ENCODE data around the gene SPECC1.
"Not testable (repeated sequence)": the region's sequence is repeated elsewhere in the genome, so short reads cannot be mapped to it uniquely, and the experiment has no call there.

SPECC1 gene, protein sequence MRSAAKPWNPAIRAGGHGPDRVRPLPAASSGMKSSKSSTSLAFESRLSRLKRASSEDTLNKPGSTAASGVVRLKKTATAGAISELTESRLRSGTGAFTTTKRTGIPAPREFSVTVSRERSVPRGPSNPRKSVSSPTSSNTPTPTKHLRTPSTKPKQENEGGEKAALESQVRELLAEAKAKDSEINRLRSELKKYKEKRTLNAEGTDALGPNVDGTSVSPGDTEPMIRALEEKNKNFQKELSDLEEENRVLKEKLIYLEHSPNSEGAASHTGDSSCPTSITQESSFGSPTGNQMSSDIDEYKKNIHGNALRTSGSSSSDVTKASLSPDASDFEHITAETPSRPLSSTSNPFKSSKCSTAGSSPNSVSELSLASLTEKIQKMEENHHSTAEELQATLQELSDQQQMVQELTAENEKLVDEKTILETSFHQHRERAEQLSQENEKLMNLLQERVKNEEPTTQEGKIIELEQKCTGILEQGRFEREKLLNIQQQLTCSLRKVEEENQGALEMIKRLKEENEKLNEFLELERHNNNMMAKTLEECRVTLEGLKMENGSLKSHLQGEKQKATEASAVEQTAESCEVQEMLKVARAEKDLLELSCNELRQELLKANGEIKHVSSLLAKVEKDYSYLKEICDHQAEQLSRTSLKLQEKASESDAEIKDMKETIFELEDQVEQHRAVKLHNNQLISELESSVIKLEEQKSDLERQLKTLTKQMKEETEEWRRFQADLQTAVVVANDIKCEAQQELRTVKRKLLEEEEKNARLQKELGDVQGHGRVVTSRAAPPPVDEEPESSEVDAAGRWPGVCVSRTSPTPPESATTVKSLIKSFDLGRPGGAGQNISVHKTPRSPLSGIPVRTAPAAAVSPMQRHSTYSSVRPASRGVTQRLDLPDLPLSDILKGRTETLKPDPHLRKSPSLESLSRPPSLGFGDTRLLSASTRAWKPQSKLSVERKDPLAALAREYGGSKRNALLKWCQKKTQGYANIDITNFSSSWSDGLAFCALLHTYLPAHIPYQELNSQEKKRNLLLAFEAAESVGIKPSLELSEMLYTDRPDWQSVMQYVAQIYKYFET

DNA sequence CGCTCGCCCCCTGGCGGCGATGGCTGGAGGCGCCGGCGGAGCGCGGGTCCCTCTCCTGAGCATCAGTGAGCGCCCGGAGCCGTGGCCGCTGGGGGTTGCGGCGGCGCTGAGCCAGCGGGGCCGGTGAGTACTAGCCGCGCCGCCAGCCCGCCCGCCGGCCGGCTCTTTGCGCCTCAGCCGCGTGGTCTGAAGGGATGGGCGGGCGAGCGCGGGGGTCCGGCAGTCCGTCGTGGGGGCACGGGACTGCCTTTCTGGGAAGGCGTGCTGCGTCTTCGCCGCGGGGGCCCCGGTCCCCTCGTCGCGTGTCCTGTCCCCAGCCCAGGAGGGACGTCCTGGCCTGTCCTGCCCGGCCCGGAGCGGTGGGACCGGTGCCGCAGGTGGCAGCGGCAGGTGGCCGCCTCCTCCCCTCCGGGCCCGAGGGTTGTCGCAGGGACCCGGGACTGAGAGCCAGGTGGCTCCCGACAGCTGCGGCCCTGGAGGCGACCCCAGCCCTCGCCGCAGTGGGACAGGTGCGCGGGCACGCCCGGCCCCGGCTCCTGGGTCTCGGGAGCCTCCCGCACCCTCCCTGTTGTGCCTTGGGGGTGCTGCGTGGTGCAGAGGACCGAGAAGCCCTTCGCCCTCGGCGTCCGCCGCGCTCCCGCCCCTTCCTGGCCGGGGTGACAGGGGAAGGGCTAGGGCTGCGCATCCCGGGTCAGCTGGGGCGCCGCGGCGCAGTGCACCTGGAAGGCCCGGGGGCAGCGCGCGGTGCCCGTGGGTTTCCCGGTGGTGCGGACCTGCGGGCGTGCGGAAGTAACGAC is at the start of gene SPECC1:
Gene SPECC1, plus strand, starts transcription at position 58 of the 797 bp plus-strand sequence. CDS start 87,293 bp downstream, outside the sequence.
- peak; percentile 91 for DNase-seq (ENCODE audit: low read depth)

DNA sequence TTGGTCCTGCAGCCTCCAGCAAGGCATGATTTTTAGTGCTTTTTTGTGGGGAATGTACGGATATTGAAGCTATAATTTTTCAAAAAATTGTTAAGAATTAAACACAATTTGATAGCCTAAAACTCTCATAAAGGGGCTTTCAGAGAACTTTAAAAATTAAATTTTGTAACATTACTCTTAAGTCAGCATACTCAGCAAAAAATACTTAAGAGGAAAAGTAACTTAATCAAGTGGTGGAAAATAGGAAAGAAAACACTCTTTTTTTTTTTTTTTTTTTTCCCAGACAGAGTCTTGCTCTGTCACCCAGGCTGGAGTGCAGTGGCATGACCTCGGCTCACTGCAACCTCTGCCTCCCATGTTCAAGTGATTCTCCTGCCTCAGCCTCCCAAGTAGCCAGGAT is 46.2 kb upstream of the SPECC1 start:
- DNase-seq (ENCODE audit: low read depth) = not testable (repeated sequence)

DNA sequence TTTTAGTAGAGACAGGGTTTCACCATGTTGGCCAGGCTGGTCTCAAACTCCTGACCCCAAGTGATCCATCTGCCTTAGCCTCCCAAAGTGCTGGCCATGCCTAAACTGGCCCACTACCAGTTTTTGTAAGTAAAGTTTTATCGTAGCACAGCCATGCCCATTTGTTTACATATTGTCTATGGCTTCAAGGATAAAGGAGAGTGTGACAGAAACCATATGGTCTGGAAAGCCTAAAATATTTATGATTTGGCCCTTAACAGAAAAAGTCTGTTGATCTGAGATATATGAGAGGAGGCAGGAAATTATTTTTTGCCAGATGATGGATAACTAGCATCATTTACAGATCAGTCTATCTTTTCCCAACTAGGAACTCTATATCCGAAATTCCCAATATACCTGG is 36.0 kb upstream of the SPECC1 start:
- no peak for DNase-seq (ENCODE audit: low read depth)

DNA sequence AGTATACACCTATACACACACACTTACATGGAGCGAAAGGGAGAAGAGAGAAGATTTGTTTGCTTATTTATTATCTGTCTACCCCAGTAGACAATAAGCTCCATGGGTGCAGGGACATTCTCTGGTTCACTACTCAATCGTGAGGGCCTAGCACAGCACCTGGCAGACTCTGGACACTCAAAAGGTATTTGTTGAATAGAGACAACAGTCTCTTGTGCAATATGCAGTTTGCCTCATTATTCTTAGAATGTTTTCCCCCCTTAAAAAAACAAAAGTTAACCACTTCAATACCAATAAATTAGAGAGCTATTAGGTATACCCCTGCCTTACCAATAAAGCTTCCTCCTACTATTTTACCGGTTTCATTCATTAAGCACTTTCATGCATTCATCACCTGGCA is 33.6 kb upstream of the SPECC1 start:
- DNase-seq (ENCODE audit: low read depth) = no peak

DNA sequence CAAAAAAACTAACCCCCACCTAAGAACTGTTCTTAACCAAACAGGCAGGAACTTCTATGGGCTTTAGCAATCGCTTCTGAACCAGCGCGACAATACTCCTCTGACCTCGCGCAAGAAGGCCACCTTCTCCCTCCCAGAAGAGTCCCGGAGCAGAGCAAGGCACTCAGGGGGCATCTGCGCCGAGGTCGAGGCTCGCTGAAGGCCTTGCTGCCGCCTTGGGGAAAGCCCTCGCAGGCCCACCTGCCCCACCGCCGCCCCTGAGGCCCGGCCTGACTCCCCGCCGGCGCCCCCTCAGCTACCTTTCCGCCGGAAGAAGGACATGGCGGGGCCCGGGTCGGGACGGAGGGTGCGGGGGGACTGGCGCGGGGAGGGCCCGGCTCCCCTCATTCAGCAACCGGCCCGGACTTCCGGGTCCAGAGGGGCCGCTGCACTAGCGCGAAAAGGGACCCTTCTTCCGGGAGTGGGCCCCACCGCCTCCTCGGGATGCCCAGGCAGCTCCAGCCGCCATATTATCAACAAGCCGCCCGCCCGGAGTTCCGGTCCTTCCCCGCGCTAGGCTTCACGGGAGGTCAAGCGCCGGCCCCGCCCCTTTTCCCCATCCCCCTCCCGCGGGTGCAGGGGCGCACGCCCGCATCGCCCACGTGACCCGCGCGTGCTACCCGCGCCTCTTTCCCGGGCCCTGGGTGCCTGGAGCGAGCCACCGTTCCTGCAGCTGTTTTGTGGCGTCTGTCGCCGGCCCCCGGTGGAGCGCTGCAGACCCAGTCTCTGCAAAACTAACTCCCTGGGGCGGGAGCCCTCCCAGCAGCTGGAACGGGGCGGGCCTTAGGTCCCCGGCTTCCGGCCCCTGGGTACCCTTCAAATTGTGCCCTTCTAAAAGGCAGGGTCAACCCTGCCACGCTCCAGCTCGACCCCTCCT is 31.6 kb upstream of the SPECC1 start, which contains the start of gene AKAP10:
Gene AKAP10, minus strand, starts transcription at position 536 of the 916 bp plus-strand sequence. Its CDS starts 149 bp downstream, at position 387.
- peak; percentile 94 for DNase-seq (ENCODE audit: low read depth)

DNA sequence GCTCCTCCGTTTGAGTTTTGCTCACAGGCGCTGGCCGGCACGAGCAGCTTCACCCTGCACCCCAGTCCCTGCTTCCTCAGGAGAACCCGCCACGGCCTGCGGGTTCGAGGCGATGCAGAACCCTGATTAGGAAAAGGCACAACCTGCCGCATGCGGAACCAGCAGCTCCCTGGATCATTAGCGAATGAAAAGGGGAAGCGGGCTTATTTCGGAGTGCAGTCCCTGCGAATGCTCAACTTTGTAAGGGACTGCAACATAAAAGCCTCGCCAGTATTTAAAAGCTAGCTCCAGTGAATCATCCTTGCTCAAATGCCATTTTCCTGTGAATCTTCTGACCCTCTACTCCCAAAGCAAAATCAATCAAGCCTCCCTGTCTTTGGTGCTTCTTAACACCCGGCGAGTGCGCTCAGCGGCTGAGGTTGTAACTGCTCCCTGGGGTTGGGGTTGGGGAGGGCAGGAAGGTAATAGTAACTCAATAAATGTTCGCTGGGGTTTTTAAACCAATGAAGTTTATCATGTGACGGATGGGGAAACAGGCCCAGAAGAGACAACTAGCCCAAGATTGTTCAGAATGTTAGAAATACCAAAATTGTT is 30.9 kb upstream of the SPECC1 start:
- no peak for DNase-seq (ENCODE audit: low read depth)

DNA sequence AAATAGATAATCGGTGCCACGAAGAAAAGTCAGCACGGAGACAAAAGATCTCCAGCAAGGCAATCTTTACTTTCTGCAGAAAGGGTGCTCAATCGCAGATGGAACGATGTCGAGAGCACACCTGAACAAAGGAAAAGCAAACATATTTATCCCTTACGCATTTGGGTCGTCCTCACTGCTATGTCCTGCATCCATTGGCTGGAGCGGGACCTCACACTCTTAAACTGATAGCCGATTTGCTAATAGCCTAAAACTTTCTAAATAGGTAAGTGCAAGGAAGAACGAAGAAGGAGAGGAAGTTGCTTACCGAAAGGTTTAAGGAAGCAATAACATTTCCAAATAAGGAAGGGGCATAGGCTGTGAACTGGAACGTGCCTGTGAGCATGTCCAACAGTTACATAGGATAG is 30.4 kb upstream of the SPECC1 start:
- DNase-seq (ENCODE audit: low read depth) = no peak

DNA sequence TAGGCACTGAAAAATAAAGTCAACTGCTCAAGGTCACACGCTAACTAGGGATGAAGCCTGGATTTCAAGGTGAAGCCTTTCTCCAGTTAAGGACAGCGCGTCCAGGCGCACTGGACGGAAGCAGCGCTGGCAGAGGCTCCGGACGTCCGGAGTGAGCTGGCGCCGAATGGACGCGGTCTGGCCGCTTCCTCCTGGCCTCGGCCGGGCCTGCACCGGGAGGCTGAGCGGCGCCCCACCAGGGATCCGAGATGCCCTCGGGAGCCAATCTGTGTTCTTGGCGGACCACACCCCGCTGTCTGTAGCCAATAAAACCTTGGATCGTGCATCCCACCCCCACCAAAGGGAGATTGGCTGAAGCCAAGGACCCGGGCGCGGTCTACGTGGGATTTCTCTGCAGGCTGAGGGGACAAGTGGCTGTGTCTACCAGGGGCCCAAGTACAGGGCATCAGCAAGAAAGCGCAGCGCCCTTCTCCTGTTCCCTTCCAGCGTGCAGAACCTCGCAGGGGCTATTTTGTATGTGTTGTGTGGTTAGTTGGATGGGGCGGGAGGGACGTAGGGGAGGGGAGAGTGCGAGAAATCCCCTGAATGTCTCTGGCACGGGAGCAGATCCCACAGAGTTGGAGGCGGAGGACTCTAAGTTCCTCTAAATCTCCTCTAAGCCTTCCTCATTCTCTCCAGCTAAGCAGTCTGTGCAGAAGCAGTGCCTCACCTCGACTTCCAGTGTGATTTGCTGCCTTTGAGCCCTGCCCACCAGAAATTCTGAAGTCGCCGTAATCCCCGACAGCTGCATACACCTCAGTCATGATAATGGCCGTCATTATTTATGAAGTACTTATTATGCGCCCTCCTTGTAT is 29.0 kb upstream of the SPECC1 start:
- DNase-seq (ENCODE audit: low read depth) = no peak

DNA sequence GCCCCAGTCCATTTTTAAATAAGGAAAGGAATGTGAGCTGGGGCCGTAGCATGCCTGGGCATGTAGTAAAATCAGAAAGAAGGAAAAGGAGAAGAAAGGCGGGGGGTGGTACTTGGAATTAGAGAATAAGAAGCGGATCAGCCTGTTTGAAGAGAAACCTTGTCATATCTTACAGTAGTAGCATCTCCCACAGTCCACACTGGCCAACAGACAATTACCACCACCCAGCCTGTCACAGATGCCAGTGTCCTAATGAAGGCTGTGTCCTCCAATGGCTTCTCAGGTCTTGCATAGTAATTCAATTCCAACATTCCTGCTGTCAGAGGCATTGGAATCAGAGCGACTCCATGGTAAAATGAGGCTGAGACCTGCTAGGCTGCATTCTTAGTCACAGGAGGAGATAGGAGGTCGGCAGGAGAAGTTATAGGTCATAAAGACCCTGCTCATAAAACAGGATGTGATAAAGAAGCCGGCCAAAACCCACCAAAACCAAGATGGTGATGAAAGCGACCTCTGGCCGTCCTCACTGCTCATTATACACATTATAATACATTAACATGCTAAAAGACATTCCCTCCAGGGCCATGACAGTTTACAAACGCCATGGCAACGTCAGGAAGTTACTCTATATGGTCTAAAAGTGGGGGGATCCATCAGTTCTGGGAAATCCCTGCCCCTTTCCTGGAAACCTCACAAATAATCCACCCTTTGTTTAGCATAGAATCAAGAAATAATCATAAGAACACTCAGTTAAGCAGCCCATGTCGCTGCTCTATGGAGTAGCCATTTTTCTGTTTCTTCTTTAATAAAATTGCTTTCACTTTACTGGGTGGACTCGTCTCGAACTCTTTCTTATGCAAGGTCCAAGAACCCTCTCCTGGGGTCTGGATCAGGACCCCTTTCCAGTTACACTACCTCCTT is 22.0 kb upstream of the SPECC1 start:
- DNase-seq (ENCODE audit: low read depth) = no peak

DNA sequence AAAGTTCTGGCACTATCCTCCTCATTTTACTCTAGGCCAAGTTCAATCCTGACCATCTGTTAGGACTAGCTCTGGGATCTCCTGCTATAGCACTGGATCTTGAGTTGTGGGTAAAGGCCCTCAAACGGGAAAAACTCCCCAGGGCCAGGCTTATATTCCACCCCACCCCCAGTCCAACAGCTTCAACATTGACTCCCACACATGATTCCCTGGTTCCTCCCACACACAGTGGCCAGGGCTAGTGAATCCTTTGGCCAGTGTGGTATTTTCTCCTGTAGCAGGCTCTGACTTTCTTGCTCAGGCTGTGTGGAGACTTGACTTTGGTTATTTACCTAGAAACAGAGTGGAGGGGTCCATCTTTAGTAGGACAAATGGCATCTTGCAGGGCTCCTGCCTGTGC is 21.3 kb upstream of the SPECC1 start:
- no peak for DNase-seq (ENCODE audit: low read depth)

DNA sequence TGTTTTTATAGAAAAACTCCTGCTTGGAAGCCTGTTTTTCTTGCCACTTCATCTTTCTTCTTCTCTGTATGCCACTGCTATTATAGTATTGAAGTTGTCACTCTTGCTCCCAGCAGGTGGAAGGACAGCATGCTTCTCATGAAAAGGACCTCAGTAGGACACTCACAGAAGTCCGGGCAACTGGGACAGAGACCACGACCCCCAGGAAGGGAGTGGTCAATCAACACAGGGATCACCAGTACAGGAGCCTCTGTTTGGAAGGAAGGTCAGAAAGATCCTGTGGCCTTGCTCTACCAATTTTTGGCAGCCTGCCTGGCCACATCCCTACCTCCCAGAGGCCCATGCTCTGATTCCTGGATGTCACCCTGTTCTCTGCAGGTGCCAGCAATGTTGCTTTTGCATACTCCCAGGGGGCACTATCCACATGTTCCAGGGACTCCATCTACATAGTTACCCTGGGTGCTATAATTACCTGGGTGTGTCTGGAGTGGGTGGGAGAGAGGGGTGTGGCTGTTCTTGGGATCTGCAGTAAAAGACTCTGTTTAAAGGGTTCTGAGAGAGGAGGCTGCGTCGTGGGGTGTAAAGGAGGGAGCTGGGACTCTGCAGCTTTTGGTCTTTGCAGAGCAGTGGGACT is 17.8 kb upstream of the SPECC1 start:
- DNase-seq (ENCODE audit: low read depth) = no peak

DNA sequence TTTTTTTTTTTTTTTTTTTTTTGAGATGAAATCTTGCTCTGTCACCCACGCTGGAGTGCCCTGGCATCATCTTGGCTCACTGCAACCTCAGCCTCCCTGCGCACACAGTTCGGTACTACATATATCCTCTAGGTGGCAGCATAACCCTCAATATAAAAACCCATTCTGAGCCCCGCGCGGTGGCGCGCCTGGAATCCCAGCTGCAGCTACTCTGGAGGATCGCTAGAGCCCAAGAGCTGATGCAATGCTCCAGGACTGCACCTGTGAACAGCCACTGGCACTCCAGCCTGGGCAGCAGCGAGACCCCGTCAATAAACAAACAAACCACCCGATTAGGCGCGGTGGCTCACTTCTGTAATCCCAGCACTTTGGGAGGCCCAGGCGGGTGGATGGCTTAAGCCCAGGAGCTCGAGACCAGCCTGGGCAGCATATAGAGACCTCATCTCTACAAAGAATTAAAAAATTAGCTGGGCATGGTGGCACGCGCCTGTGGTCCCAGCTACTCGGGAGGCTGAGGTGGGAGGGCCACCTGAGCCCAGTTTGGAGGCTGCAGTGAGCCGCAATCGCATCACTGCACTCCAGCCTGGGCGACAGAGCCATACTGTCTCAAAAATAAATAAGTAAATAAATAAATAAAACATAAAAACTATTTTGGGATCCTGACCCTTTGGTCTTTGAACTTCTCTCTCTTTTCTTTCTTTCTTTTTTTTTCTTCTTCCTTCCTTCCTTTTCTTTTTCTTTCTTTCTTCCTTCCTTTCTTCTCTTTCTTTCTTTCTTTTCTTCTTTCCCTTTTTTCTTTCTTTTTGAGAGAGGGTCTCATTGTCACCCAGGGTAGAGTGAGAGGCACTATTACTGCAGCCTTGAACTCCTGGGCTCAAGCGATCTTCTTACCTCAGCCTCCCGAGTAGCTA is 16.1 kb upstream of the SPECC1 start:
- peak; percentile 26 for DNase-seq (ENCODE audit: low read depth)

DNA sequence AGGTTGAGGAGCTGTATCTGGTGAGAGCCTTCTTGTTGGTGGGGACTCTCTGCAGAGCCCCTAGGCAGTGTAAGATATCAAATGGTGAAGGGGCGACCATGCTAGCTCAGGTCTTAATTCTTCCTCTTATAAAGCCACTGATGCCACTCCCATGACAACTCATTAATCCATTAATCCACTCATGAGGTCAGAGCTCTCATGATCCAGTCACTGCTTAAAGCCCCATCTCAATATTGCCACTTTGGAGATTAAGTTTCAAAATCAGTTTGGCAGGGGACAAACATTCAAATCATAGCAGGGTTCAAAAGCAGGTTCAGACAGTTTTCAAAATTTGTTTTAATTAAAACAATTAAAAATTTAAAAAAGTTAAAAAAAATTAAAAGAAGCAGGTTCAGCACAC is 13.1 kb upstream of the SPECC1 start:
- DNase-seq (ENCODE audit: low read depth) = no peak

DNA sequence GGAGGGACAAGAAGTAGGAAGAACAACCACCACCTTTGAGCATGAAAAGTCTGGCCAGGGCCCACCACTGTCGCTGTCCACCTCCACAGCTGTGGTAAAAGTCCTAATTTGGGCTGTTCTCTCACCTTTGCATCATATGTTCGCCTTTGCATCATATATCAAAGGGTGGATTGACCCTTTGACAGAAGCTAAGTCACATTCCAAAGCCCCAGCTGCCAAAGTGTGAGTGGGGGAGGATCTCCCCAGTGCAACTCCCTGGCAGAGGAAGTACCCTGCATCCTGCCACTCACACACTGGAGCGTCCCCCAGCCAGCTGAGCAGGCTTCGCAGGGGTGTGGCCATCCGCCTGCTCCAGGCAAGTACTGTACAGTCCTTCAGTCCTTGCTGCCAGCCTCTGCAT is 12.7 kb upstream of the SPECC1 start:
- no peak for DNase-seq (ENCODE audit: low read depth)

DNA sequence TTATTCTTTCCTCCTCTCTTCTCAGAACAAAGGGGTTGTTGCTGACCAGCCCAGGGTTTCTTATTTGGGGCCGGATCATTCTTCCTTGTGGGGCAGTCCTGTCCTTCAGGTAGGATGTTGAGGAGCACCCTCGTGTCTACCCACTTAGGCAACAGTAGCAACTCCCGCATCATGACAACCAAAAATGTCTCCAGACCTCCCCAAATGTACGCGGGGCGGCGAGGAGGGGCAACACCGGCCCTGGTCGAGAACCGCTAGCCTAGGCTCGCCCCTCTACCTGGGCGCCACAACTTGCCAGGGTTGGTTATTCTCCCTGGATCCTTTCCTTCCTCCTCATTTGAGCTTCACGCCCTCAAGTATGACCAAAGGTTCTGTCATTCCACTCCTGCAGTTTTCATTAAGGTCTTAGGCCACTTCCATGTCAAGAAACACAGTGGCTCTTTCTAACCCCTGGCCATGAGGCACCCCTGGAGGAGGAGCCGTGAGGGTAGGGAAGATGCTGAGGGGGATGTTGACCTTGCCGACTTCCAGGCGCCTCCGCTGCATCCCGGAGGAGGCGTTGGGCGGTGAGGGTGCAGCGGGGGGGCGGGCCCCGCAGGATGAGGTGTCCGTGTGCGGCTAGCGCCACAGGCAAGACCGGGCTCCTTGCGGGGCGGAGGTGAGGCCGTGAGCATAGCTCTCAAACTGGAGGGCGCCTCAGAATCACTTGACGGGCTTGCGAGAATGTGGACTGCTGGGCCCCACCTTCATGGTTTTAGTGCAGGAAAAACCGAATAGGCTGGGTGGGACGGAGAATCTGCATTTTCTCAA is 712 bp upstream of the SPECC1 start:
- DNase-seq (ENCODE audit: low read depth) = no peak

DNA sequence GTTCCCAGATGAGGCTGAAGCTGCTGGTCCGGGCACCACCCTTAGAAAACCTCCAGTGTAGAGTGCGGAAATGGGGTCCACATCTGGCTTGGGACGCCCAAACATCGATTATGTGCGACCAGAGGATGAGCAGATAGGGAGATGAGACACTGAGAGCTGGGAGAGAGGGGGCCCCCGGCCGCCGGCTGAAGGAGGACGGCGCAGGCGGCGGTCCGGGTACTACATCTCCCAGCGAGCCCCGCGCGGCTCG is 182 bp upstream of the SPECC1 start:
- DNase-seq (ENCODE audit: low read depth) = no peak
